GM19193 (cell line): ENCODE data around the gene PCDHB12.

Experiments
- POLR2A ChIP-seq: IDR thresholded peaks from 4 replicates; pipeline ENCODE4 v1.6.1; 2011; ENCODE audit not compliant: insufficient read depth, insufficient read length; ENCODE audit errors: extremely low read depth

Gene PCDHB12

DNA sequence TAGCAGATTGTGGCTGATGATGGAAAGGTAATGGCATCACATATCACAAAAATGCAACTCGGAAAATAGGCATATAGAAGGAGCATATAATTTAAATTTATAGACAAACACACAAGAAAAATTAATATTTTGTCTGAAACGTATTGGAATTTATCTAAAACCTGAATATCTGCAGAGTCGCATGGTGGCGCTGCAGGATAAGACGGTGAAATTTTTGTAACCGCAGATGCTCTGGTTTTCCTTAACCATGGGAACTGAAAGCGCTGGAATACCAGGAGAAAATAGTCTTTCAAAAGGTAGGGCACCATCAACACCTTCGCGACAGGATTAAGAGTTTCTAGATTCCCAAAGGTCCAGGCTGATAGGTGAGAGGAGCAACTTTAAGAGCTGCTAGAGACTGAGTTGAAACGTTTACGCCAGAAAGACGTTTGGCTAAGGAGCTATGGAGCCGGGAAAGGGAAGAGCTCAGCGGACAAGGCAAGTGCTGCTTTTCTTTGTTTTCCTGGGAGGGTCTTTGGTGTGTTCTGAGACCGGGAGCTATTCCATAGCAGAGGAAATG, 25.7 kb downstream of the PCDHB12 start:
- no peak for TF ChIP-seq POLR2A

DNA sequence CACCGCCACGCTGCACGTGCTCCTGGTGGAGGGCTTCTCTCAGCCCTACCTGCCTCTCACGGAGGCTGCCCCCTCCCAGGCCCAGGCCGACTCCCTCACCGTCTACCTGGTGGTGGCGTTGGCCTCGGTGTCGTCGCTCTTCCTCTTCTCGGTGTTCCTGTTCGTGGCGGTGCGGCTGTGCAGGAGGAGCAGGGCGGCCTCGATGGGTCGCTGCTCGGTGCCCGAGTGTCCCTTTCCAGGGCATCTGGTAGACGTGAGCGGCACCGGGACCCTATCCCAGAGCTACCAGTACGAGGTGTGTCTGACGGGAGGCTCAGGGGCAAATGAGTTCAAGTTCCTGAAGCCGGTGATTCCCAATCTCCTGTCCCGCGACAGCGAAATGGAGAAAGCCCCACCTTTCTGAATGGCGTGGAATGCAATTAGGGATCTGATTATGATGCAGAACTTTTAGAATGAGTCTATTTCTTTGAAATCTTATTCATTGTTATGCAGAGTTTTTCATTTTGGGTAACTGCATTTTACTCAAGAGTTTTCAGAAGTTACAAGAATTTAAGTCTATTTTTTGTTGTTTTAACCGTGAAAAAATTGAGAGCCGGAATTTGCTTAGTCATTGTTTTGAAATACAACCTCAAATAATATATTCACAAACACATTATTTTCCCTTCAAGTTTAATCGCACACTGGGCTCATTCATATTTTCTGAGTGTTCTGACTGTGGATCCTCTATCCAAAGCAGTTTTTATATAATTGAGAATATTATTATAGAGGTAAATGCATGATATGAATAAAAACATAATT, 28.2 kb downstream of the PCDHB12 start:
- no peak for TF ChIP-seq POLR2A

DNA sequence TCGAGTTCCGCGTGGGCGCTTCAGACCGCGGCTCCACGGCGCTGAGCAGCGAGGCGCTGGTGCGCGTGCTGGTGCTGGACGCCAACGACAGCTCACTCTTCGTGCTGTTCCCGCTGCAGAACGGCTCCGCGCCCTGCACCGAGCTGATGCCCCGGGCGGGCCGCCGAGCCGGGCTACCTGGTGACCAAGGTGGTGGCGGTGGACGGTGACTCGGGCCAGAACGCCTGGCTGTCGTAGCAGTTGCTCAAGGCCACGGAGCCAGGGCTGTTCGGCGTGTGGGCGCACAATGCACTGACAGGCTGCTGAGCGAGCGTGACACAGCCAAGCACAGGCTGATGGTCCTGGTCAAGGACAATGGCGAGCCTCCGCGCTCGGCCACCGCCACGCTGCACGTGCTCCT, 33.0 kb downstream of the PCDHB12 start:
- TF ChIP-seq POLR2A, result no peak

DNA sequence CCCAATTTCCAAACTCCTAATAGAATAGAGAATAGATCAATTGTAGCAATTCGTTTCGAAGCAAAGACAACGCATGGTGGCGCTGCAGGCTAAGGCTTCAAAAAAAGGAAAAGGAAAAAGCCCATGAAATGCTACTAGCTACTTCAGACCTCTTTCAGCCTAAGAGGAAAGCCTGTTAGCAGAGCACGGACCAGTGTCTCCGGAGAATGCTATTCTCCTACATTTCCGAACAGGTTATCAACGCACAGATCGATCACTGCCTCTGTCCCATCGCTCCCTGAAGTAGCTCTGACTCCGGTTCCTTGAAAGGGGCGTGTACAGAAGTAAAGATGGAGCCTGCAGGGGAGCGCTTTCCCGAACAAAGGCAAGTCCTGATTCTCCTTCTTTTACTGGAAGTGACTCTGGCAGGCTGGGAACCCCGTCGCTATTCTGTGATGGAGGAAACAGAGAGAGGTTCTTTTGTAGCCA, 36.8 kb downstream of the PCDHB12 start, which contains the start of gene PCDHB15:
PCDHB15 (plus strand) TSS at position 146 of the 468 bp plus-strand sequence; CDS start at position 330, 184 bp downstream.
- TF ChIP-seq POLR2A, result no peak

DNA sequence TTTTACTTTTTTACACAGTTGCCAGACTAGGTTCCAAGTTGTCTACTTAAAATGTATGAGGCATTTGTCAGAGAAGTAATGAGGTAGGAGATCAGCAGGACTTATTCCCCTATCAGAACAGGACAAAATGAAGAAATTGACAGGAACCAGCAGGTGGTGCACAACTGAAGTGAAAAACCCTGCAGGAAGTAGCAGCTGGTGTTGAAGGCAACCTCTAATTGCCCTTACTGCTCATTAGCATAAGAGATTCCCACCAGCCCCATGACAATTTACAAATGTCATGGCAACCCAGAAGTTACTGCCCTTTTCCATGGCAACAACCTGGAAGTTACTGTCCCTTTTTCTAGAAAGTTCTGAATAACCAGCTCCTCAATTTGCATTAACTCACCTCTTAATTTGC, 42.1 kb downstream of the PCDHB12 start:
- TF ChIP-seq POLR2A, result no peak

DNA sequence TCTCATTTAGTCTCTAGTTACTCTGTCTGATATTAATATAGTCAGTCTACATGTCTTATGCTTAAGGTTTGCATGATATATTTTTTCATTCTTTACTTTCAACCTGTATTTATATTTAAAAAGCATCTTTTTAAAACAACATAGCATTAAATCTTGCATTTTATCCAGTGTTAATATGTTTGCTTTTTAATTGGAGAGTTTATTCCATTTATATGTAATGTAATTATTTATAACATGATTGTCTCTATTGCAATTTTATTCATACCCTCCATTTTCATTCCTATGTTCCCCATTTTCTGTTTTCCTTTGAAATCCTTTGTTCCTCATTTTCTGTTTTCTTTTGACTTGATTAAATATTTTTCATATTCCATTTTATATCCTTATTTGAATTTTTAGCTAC, 49.9 kb downstream of the PCDHB12 start:
- no peak for TF ChIP-seq POLR2A

DNA sequence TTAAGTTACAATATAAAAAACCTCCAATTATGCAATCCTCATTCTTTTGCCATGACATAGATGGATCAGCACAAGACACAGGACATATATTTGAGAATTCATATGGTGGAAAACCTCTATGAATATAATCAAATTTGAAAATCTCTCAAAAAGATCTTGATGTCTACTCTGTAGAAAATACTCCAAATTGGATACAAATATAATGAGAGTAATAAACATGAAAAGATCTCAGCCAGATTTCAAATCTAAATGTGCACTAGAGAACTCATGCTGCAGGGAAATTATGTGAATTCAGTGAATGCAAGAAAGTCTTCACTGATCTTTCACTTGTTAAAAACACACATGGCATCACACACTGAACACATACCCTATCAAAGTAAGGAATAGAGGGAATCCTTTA, 50.4 kb downstream of the PCDHB12 start:
- TF ChIP-seq POLR2A, result no peak

DNA sequence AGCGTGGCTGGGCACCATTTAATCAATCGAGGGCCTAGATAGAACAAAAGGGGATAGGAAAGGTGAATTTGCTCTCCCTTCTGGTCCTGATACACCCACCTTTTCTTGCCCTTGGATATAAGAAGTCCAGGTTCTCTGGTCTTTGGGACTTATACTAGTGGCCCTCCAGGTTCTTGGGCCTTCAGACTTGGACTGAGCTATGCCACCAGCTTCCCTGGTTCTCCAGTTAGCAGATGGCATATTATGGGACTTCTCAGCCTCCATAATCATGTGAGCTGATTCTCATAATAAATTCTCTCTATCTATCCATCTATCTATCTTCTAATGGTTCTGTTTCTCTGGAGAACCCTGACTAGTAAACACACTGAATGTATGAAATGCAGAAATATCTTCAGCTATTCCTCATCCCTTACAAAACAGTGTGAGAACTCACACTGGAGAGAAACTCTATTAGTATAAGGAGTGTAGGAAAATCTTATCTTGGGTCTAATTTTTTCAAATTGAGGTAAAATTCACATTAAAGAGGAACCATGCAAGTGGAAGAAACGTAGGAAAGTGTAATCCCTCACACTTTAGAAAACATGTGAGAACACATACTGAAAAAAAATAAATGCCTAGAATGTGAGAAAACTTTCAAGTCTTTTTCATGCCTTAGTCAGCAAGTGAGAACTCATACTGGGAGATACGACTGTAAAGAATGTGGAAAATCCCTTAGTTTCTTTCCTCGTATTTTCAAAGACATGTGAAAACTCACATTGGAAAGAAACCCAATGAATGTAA, 52.1 kb downstream of the PCDHB12 start:
- no peak for TF ChIP-seq POLR2A

DNA sequence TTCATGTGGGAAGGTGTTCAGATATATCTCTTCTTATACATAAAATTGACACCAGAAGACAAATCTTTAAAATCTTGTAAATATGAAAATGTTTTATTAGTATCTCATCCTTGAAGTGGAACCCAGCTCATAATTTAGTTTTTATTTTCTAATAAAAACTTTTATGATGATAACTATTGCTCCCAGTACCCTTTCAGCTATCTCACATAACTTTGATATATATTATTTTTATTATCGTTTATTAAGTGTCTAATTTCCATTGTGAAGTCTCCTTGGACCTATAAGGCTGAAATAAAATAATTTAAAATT, 52.7 kb downstream of the PCDHB12 start:
- TF ChIP-seq POLR2A, result no peak
